ENCODE measurements around the gene NAV2. TPM values are rescaled to one million over a fixed set of nuclear protein-coding genes. Genes with fewer than 3 reads are reported as not detected.

Gene NAV2
- total RNA-seq, 4 donors from 2014 or later = 9.1 to 34.7 (median 22.2) TPM

DNA sequence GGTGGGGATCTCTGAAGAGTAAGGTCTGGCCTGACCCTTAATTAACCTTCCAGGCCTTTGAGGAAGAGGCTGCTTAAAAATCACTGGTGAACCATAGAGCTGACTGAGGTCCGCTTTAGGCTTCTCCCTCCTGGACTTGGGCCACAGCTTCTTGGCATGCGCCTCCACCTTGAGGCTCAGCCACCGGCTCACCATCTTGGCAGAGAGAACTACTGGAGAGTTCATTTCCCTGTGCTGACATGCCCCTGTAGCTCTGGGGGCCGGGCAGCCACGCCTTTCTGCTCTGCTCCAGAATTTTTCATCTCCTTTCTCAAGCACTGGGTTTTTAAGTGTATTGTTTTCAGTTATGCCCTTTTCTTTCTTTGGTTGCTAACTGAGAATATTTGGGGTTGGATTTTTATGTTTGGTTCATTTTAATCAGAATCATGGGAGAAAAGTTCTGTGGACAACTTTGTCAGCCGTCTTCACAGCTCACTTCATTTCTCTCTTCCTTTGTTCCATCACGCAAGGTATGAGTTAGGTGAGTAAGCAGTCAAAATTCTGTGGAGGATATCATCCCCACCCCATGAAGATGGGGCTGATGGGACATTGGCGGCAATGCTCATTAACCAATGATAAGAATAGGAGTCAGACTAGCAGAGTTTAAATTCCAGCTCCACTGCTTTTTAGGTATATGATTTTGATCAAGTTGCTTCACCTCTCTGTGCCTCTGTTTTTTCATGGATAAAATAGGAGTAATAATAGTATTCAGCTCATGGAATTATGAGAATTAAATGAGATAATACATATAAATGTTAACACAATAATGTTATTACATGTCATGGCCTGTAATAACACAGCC lies 343.7 kb downstream of the NAV2 start:
- TF ChIP-seq CTCF (IDR thresholded peaks at IDR 0.05) (no peak), POLR2A (IDR thresholded peaks at IDR 0.05) (no peak), POLR2AphosphoS5 (IDR thresholded peaks at IDR 0.05) (no peak), EP300 (IDR thresholded peaks at IDR 0.05) (no peak)
- 54% methylated on average over 8 of the region's 8 CpGs for WGBS
- Histone ChIP-seq H3K4me3 (no peak overlapping the region), H3K27ac (peak overlapping the region; percentile 24), H3K27me3 (no peaks in the 10 kb centered on the region), H3K9me3 (no peaks in the 10 kb centered on the region), H3K4me1 (peaks cover 44% of the 10 kb centered on the region), H3K36me3 (peaks cover 29% of the 10 kb centered on the region)
- DNase-seq (ENCODE audit: low spot score in 2 of 2) = no peak

DNA sequence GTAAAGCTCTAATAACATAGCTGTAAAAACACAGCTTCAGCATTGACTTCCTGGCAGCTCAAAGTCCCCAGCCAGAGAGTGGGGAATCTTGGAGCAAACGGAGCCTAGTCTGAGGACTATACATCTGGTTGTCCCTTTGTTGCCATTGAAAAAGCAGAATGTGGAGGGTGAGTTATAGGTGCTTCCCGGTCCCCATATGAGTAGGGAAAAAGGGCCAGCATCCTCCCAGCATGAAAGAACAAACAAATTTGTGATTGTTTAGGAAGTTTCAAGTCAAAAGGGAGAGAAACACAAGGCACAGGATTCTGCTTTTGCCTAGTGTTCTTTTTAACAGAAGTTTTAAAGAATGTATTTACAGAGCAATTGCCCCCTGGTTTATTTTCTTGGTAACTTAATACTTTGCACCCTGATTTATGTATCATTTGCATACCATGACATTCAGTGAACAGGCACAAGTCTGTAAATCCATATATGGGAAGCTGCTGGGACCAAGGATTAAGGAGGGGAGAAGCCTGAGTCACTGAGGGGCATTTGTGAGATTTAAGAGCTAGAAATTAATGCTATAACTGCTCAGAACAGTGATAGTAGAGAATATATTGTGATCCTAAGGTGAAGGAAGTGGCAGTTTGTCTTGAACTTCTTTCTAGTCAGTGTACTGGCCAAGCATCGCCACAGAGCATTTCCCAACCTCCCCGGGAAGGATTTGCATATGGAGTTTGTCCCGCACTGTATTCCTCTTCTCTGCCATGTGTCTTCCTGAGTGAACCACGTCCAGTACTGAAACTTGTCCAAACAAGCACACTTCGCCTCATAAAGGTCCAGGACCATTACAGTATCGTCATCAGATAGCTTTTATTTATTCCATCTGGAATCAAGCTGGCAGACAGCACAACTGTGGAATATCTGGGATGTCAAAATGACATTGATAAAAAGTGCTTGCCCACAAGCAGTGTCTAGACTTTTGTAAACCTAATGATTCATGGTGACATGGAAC lies 344.6 kb downstream of the NAV2 start:
- H3K27me3 ChIP-seq = no peaks in the 10 kb centered on the region
- peaks cover 44% of the 10 kb centered on the region for H3K4me1 ChIP-seq
- 43% methylated on average over 8 of the region's 8 CpGs for WGBS
- TF ChIP-seq CTCF (IDR thresholded peaks at IDR 0.05) = no peak
- TF ChIP-seq EP300 (IDR thresholded peaks at IDR 0.05) = no peak
- no peak for TF ChIP-seq POLR2AphosphoS5 (IDR thresholded peaks at IDR 0.05)
- TF ChIP-seq POLR2A (IDR thresholded peaks at IDR 0.05) = no peak
- peaks cover 27% of the 10 kb centered on the region for H3K36me3 ChIP-seq
- no peak overlapping the region for H3K4me3 ChIP-seq
- no peaks in the 10 kb centered on the region for H3K9me3 ChIP-seq
- DNase-seq (ENCODE audit: low spot score in 2 of 2) = no peak
- no peak overlapping the region for H3K27ac ChIP-seq

DNA sequence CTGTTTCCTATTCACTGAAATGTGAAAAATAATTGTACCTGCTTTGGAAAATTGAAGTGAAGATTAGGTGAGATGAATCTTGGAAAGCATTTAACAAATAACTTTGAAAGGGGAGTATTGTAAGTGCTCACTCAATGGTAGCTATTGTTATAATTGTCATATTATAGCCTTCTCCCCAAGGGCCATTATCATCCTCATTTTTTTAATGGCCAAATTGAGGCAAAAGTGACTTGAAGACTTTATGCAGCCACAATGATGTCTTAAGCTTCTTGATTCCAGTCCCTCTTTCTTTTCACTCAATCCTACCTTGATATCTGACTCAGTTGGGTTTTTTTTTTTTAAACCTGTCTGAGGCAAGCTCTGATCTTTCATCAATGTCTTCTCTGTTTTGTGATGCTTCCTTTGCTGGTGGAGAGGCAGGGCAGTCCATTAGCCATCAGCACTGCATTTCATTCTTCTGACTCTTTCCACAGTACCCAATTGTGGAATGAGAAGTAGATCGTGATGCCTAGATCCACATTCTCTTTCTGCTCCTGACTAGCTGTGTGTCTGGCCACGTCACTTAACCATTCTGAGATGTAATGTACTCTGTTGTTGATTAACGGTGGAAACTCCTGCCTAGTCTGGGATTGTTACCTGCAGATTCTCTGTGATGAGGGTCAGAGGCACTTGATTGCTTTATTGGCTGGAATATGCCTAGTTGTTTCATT lies 346.3 kb downstream of the NAV2 start:
- WGBS = 90% methylated on average over 3 of the region's 3 CpGs
- no peak for DNase-seq (ENCODE audit: low spot score in 2 of 2)
- H3K9me3 ChIP-seq = no peaks in the 10 kb centered on the region
- H3K4me3 ChIP-seq = no peak overlapping the region
- peaks cover 27% of the 10 kb centered on the region for H3K36me3 ChIP-seq
- peaks cover 43% of the 10 kb centered on the region for H3K4me1 ChIP-seq
- no peaks in the 10 kb centered on the region for H3K27me3 ChIP-seq
- TF ChIP-seq EP300 (IDR thresholded peaks at IDR 0.05) (no peak), CTCF (IDR thresholded peaks at IDR 0.05) (no peak), POLR2A (IDR thresholded peaks at IDR 0.05) (no peak), POLR2AphosphoS5 (IDR thresholded peaks at IDR 0.05) (no peak)
- no peak overlapping the region for H3K27ac ChIP-seq

DNA sequence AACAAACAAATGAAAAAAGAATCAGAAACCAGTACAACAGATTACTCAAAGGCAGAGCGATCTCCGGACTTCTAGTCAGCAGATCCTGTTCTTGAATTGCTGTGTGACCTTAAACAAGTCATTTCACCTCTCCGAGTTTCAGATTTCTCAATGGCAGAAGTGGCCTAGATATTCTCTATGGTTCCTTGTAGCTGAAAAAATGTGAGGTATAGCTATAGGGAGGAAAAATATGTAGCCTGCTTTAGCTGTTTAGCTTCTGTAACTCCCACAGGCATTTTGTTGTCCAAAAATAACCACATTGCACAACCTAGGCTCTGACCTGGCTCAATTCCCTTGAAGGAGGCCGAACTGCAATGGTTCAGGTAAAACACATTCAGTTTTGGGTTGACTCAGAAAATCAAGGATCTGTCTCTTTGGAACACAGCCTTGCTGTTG lies 347.0 kb downstream of the NAV2 start:
- WGBS = 81% methylated on average over 4 of the region's 4 CpGs
- Histone ChIP-seq H3K27me3 (no peaks in the 10 kb centered on the region), H3K9me3 (no peaks in the 10 kb centered on the region), H3K4me1 (peaks cover 37% of the 10 kb centered on the region), H3K36me3 (peaks cover 20% of the 10 kb centered on the region), H3K4me3 (no peak overlapping the region), H3K27ac (no peak overlapping the region)
- no peak for DNase-seq (ENCODE audit: low spot score in 2 of 2)
- TF ChIP-seq POLR2A (IDR thresholded peaks at IDR 0.05) = no peak
- TF ChIP-seq CTCF (IDR thresholded peaks at IDR 0.05) = no peak
- TF ChIP-seq POLR2AphosphoS5 (IDR thresholded peaks at IDR 0.05) = no peak
- TF ChIP-seq EP300 (IDR thresholded peaks at IDR 0.05) = no peak
